ENCODE measurements around the gene LIPI. TPM values are rescaled to one million over a fixed set of nuclear protein-coding genes. Genes with fewer than 3 reads are reported as not detected.

The LIPI gene
- total and polyA plus RNA-seq, 2 donors (not counting 1 experiment from before 2014, with no cell fraction given): not detected

DNA sequence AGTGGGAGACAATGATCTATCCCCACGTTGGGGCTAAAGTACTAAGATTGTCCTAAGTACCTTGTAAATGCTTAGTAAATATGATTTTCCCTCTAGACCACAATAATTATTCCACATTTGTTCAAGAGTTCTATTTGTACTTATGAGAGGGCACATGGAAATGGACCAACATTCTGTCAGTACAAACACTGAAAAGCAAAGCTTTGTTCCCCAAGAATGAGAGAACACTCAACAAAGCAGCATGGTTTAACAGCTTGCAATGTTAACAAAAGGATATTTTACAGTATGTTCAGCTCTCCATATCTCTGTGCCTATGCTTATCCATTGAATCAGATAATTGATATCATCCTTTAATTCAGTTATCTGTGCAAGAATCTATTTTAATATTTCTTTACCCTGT lies 40.6 kb upstream of the LIPI start:
- Histone ChIP-seq H4K20me1 (ENCODE audit: control insufficient read depth, extremely low read depth, insufficient read depth, low read length) (no peaks in the 10 kb centered on the region), H3K4me1 (ENCODE audit: control insufficient read depth, extremely low read depth, insufficient read depth, low read length) (no peaks in the 10 kb centered on the region), H3K79me2 (ENCODE audit: control insufficient read depth, insufficient read depth, low read length) (no peaks in the 10 kb centered on the region), H3K27ac (ENCODE audit: insufficient read depth, low read length) (no peak overlapping the region), H3K4me2 (ENCODE audit: extremely low read depth, insufficient read depth, low read length) (no peak overlapping the region), H3K4me3 (replicated peaks in 1 of 4; ENCODE audit: control extremely low read depth in 1 of 4, insufficient read depth in 1 of 4, low read depth in 3 of 4, low read length in 4 of 4) (no peak overlapping the region), H3K27me3 (ENCODE audit: control insufficient read depth, insufficient read depth, low read length) (no peaks in the 10 kb centered on the region), H3K36me3 (ENCODE audit: control insufficient read depth, insufficient read depth, low read length) (no peaks in the 10 kb centered on the region), H2AFZ (ENCODE audit: low read length) (no peak overlapping the region), H3K9ac (ENCODE audit: insufficient read depth, low read length) (no peak overlapping the region), H3K9me3 (ENCODE audit: control insufficient read depth, insufficient read depth, low read depth, low read length) (no peaks in the 10 kb centered on the region)
- DNase-seq (ENCODE audit: low read depth in 2 of 2): no peak
- TF ChIP-seq EZH2 (IDR thresholded peaks at IDR 0.05; ENCODE audit: low read length, missing control alignments): no peak
- TF ChIP-seq, protein P1, sequence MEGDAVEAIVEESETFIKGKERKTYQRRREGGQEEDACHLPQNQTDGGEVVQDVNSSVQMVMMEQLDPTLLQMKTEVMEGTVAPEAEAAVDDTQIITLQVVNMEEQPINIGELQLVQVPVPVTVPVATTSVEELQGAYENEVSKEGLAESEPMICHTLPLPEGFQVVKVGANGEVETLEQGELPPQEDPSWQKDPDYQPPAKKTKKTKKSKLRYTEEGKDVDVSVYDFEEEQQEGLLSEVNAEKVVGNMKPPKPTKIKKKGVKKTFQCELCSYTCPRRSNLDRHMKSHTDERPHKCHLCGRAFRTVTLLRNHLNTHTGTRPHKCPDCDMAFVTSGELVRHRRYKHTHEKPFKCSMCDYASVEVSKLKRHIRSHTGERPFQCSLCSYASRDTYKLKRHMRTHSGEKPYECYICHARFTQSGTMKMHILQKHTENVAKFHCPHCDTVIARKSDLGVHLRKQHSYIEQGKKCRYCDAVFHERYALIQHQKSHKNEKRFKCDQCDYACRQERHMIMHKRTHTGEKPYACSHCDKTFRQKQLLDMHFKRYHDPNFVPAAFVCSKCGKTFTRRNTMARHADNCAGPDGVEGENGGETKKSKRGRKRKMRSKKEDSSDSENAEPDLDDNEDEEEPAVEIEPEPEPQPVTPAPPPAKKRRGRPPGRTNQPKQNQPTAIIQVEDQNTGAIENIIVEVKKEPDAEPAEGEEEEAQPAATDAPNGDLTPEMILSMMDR (conservative IDR thresholded peaks at IDR 0.05 in 1 of 2, IDR thresholded peaks at IDR 0.05 in 1 of 2; ENCODE audit: low read depth in 1 of 2, low read length in 2 of 2): no peak

DNA sequence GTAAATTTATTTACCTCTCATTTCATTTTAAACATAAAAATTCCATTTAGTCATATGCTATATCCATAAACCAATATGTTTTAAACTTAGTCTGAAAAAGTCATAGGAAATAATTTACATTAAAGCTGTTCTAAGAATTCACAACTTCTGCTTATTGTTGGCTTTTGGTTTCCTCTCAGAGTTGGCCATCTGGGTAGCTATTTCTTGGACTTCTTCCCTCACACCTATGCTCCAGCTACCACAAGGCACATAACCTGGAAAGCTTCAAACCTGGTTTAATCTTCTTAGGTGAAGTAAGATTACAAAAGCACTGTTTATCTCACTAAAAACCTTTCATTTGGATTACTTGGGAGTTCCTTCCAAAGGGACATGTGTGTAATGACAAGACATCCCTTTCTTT lies 35.0 kb upstream of the LIPI start:
- H3K27ac ChIP-seq (ENCODE audit: insufficient read depth, low read length): no peak overlapping the region
- H3K36me3 ChIP-seq (ENCODE audit: control insufficient read depth, insufficient read depth, low read length): no peaks in the 10 kb centered on the region
- no peaks in the 10 kb centered on the region for H3K27me3 ChIP-seq (ENCODE audit: control insufficient read depth, insufficient read depth, low read length)
- H2AFZ ChIP-seq (ENCODE audit: low read length): no peak overlapping the region
- no peak overlapping the region for H3K4me2 ChIP-seq (ENCODE audit: extremely low read depth, insufficient read depth, low read length)
- DNase-seq (ENCODE audit: low read depth in 2 of 2): no peak
- H3K9ac ChIP-seq (ENCODE audit: insufficient read depth, low read length): no peak overlapping the region
- no peaks in the 10 kb centered on the region for H3K4me1 ChIP-seq (ENCODE audit: control insufficient read depth, extremely low read depth, insufficient read depth, low read length)
- H3K4me3 ChIP-seq (replicated peaks in 1 of 4; ENCODE audit: control extremely low read depth in 1 of 4, insufficient read depth in 1 of 4, low read depth in 3 of 4, low read length in 4 of 4): no peak overlapping the region
- no peaks in the 10 kb centered on the region for H4K20me1 ChIP-seq (ENCODE audit: control insufficient read depth, extremely low read depth, insufficient read depth, low read length)
- H3K79me2 ChIP-seq (ENCODE audit: control insufficient read depth, insufficient read depth, low read length): no peaks in the 10 kb centered on the region
- TF ChIP-seq EZH2 (IDR thresholded peaks at IDR 0.05; ENCODE audit: low read length, missing control alignments): no peak
- TF ChIP-seq, protein P1 (conservative IDR thresholded peaks at IDR 0.05 in 1 of 2, IDR thresholded peaks at IDR 0.05 in 1 of 2; ENCODE audit: low read depth in 1 of 2, low read length in 2 of 2): no peak
- no peaks in the 10 kb centered on the region for H3K9me3 ChIP-seq (ENCODE audit: control insufficient read depth, insufficient read depth, low read depth, low read length)

DNA sequence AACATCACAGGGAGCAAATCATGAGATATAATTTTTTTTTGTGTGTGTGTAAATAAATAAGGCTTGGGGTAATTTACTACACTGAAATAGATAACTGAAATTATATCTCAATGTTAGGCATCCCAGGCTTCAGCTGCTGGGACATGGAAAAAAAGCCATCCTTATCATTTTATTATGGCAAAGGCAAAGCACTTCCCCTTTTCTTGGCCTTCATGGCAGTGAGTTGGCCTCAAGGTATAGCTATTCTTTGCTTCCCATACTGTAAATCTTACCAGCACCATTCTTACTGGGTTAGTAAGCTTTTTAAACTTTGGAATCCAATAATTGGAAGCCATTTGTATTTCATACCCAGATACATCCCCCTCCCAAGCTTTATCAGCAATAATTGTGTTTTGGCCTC lies 34.2 kb upstream of the LIPI start:
- Histone ChIP-seq H4K20me1 (ENCODE audit: control insufficient read depth, extremely low read depth, insufficient read depth, low read length) (no peaks in the 10 kb centered on the region), H3K4me2 (ENCODE audit: extremely low read depth, insufficient read depth, low read length) (no peak overlapping the region), H3K9ac (ENCODE audit: insufficient read depth, low read length) (no peak overlapping the region), H3K4me1 (ENCODE audit: control insufficient read depth, extremely low read depth, insufficient read depth, low read length) (no peaks in the 10 kb centered on the region), H3K9me3 (ENCODE audit: control insufficient read depth, insufficient read depth, low read depth, low read length) (no peaks in the 10 kb centered on the region), H2AFZ (ENCODE audit: low read length) (no peak overlapping the region), H3K27ac (ENCODE audit: insufficient read depth, low read length) (no peak overlapping the region), H3K27me3 (ENCODE audit: control insufficient read depth, insufficient read depth, low read length) (no peaks in the 10 kb centered on the region), H3K36me3 (ENCODE audit: control insufficient read depth, insufficient read depth, low read length) (no peaks in the 10 kb centered on the region), H3K79me2 (ENCODE audit: control insufficient read depth, insufficient read depth, low read length) (no peaks in the 10 kb centered on the region), H3K4me3 (replicated peaks in 1 of 4; ENCODE audit: control extremely low read depth in 1 of 4, insufficient read depth in 1 of 4, low read depth in 3 of 4, low read length in 4 of 4) (no peak overlapping the region)
- TF ChIP-seq, protein P1 (conservative IDR thresholded peaks at IDR 0.05 in 1 of 2, IDR thresholded peaks at IDR 0.05 in 1 of 2; ENCODE audit: low read depth in 1 of 2, low read length in 2 of 2): no peak
- no peak for TF ChIP-seq EZH2 (IDR thresholded peaks at IDR 0.05; ENCODE audit: low read length, missing control alignments)
- DNase-seq (ENCODE audit: low read depth in 2 of 2): no peak

All from fibroblast of lung (primary cell).